ENCODE data around the gene KCNAB1. TPM values are rescaled to one million over a fixed set of nuclear protein-coding genes. Genes with fewer than 3 reads are reported as not detected.
"Not testable (repeated sequence)": the region's sequence is repeated elsewhere in the genome, so short reads cannot be mapped to it uniquely, and the experiment has no call there.

The KCNAB1 gene
- total and polyA plus RNA-seq, 4 donors, result 0.76 to 2.8 (median 1.0) TPM

DNA sequence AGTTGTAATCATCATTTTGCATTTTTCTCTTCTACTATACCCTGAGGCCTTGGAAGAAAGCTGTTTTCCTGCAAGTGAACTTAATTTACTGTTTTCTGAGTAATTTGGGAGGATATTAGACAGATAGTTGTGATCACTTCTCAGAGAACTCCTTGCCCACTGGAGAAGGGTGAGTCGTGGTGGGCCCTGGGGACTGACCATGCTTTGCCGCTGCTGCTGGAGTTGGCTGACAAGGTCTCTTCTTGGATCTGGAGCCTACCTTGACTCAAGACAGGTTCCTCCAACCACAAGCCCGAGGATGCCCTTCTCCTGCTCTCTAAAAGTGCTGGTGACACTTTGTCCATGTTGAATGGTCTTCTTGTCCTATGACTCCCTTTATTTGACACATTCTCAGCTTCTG lies 68.4 kb downstream of the KCNAB1 start:
- DNase-seq (ENCODE audit: low spot score), result no peak
- Histone ChIP-seq H3K9me3 (ENCODE audit: control insufficient read depth in 4 of 4, low read length in 3 of 4) (no peaks in the 10 kb centered on the region), H3K4me1 (ENCODE audit: control insufficient read depth in 4 of 4, insufficient read depth in 4 of 4, low read length in 3 of 4) (no peaks in the 10 kb centered on the region), H3K27ac (ENCODE audit: low read depth in 1 of 2, low read length in 2 of 2) (no peak overlapping the region), H3K9ac (ENCODE audit: low read depth in 1 of 2, low read length in 2 of 2) (no peak overlapping the region), H3K4me3 (ENCODE audit: low read depth in 1 of 3, low read length in 3 of 3) (no peak overlapping the region), H3K27me3 (ENCODE audit: control insufficient read depth in 4 of 4, insufficient read depth in 4 of 4, low read length in 3 of 4) (no peaks in the 10 kb centered on the region), H3K36me3 (ENCODE audit: control insufficient read depth in 4 of 4, insufficient read depth in 3 of 4, low read depth in 1 of 4, low read length in 3 of 4) (no peaks in the 10 kb centered on the region)
- WGBS, result 85% methylated on average over 3 of the region's 3 CpGs
- no peak for TF ChIP-seq ATF3 (IDR thresholded peaks at IDR 0.05)
- TF ChIP-seq, protein P1, sequence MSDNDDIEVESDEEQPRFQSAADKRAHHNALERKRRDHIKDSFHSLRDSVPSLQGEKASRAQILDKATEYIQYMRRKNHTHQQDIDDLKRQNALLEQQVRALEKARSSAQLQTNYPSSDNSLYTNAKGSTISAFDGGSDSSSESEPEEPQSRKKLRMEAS (IDR thresholded peaks at IDR 0.05), result no peak
- no peak for TF ChIP-seq RXRA (IDR thresholded peaks at IDR 0.05)
- no peak for TF ChIP-seq ZBTB33 (IDR thresholded peaks at IDR 0.05)
- no peak for TF ChIP-seq JUND (IDR thresholded peaks at IDR 0.05)
- no peak for TF ChIP-seq TAF1 (conservative IDR thresholded peaks at IDR 0.05)
- no peak for TF ChIP-seq EGR1 (IDR thresholded peaks at IDR 0.05; ENCODE audit: low read depth in 2 of 2)
- no peak for TF ChIP-seq HNF4G (IDR thresholded peaks at IDR 0.05)

GRCh38 chr3:156189927-156190326 lies 69.5 kb downstream of the KCNAB1 start:
- Histone ChIP-seq H3K9me3 (ENCODE audit: control insufficient read depth in 4 of 4, low read length in 3 of 4) (no peaks in the 10 kb centered on the region), H3K4me3 (ENCODE audit: low read depth in 1 of 3, low read length in 3 of 3) (no peak overlapping the region), H3K9ac (ENCODE audit: low read depth in 1 of 2, low read length in 2 of 2) (no peak overlapping the region), H3K4me1 (ENCODE audit: control insufficient read depth in 4 of 4, insufficient read depth in 4 of 4, low read length in 3 of 4) (no peaks in the 10 kb centered on the region), H3K27ac (ENCODE audit: low read depth in 1 of 2, low read length in 2 of 2) (no peak overlapping the region), H3K27me3 (ENCODE audit: control insufficient read depth in 4 of 4, insufficient read depth in 4 of 4, low read length in 3 of 4) (no peaks in the 10 kb centered on the region), H3K36me3 (ENCODE audit: control insufficient read depth in 4 of 4, insufficient read depth in 3 of 4, low read depth in 1 of 4, low read length in 3 of 4) (no peaks in the 10 kb centered on the region)
- TF ChIP-seq NR2F2 (IDR thresholded peaks at IDR 0.05) (no peak), FOXA1 (IDR thresholded peaks at IDR 0.05) (no peak), CTCF (IDR thresholded peaks at IDR 0.05; ENCODE audit: low read depth, low read length, missing input control) (no peak), RAD21 (IDR thresholded peaks at IDR 0.05) (no peak), ATF3 (IDR thresholded peaks at IDR 0.05) (no peak), HNF4A (conservative IDR thresholded peaks at IDR 0.05) (no peak), YY1 (IDR thresholded peaks at IDR 0.05) (no peak)
- TF ChIP-seq, protein P1 (IDR thresholded peaks at IDR 0.05), result no peak
- WGBS, result 85% methylated on average over 5 of the region's 5 CpGs
- no peak for DNase-seq (ENCODE audit: low spot score)

DNA sequence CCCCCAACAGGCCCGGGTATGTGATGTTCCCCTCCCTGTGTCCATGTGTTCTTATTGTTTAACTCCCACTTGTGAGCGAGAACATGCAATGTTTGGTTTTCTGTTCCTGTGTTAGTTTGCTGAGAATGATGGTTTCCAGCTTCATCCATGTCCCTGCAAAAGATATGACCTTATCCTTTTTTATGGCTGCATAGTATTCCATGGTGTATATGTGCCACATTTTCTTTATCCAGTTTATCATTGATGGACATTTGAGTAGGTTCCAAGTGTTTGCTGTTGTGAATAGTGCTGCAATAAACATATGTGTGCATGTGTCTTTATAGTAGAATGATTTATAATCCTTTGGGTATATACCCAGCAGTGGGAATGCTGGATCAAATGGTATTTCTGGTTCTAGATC lies 74.6 kb downstream of the KCNAB1 start:
- not testable (repeated sequence) for H3K4me1 ChIP-seq (ENCODE audit: control insufficient read depth in 4 of 4, insufficient read depth in 4 of 4, low read length in 3 of 4); H3K27me3 ChIP-seq (ENCODE audit: control insufficient read depth in 4 of 4, insufficient read depth in 4 of 4, low read length in 3 of 4); H3K9ac ChIP-seq (ENCODE audit: low read depth in 1 of 2, low read length in 2 of 2); H3K36me3 ChIP-seq (ENCODE audit: control insufficient read depth in 4 of 4, insufficient read depth in 3 of 4, low read depth in 1 of 4, low read length in 3 of 4); H3K4me3 ChIP-seq (ENCODE audit: low read depth in 1 of 3, low read length in 3 of 3); H3K9me3 ChIP-seq (ENCODE audit: control insufficient read depth in 4 of 4, low read length in 3 of 4); H3K27ac ChIP-seq (ENCODE audit: low read depth in 1 of 2, low read length in 2 of 2); DNase-seq (ENCODE audit: low spot score)
- WGBS, result 92% methylated on average over 2 of the region's 2 CpGs

GRCh38 chr3:156197152-156197551 lies 76.8 kb downstream of the KCNAB1 start:
- H3K36me3 ChIP-seq (ENCODE audit: control insufficient read depth in 4 of 4, insufficient read depth in 3 of 4, low read depth in 1 of 4, low read length in 3 of 4); H3K9ac ChIP-seq (ENCODE audit: low read depth in 1 of 2, low read length in 2 of 2); H3K4me1 ChIP-seq (ENCODE audit: control insufficient read depth in 4 of 4, insufficient read depth in 4 of 4, low read length in 3 of 4); H3K27me3 ChIP-seq (ENCODE audit: control insufficient read depth in 4 of 4, insufficient read depth in 4 of 4, low read length in 3 of 4); H3K27ac ChIP-seq (ENCODE audit: low read depth in 1 of 2, low read length in 2 of 2); H3K9me3 ChIP-seq (ENCODE audit: control insufficient read depth in 4 of 4, low read length in 3 of 4); H3K4me3 ChIP-seq (ENCODE audit: low read depth in 1 of 3, low read length in 3 of 3); DNase-seq (ENCODE audit: low spot score): not testable (repeated sequence)
- WGBS, result 75% methylated on average over 3 of the region's 3 CpGs

Data from liver (tissue), 9 donors.